HG03025 (cell line): ENCODE results near the gene NPHP3.

Source experiments
- ATAC-seq: cut with Tn5 transposase; IDR thresholded peaks from one replicate; pipeline ENCODE4 v1.9.1; 2021; ENCODE audit warnings: mild to moderate bottlenecking, moderate library complexity; ENCODE audit not compliant: unreplicated experiment, low FRiP score

Gene NPHP3

DNA sequence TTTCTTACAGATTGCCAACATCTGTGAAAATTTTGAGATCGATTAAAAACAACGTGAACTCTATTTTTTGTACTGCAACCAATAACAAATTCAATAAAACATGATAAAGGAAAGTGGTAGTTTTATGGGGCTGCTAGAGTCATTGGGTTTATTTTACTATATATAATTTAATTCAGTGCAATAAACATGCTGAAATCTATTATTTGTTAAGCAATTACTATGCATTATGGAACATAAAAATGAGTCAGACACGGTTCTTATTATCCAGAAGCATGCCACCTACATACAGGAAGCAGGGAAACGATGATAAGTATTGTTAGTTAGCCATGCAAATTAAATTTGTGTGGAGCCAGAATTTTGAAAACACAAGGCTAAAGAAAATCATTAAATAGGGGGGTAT, 27.2 kb downstream of the NPHP3 start:
- no peak for ATAC-seq

- ATAC-seq: no peak
Observed at GRCh38 chr3:132690040-132690439, 32.2 kb downstream of the NPHP3 start.

DNA sequence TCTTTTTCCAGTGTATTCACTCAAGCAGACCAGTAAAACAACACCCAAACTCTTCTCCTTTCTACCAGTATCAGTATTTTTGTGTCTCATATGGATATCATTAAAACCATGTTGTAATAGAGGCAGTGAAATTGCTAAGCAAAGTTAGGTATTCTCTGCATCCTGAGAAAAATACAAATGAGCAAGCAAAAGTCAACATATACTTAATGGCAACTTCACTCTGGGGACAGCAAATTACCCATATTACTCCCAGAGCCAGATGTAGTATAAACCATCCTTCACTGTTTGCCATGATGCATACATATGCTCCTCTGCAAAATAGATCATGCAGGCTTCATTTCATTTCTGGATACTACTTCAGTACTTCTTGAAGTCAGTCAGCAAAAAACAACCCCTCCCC, 40.0 kb downstream of the NPHP3 start:
- no peak for ATAC-seq

GRCh38 chr3:132681421-132681820, 40.8 kb downstream of the NPHP3 start:
- no peak for ATAC-seq

DNA sequence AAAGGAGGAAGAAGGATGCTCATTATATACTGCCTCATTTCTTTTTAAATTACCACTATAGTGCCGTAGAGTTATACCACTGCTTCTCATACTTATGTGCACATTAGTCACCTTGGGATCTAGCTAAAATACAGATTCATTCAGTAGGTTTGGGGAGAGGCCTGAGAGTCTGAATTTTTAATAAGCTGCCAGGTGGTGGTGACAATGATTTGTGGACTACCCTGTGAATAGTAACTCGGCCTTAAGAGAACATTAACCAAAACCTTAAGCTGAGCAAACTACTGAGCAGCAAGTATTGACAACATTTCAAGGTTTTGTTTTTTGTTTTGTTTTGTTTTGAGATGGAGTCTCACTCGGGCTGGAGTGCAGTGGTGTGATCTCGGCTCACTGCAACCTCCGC, 42.3 kb downstream of the NPHP3 start:
- no peak for ATAC-seq

DNA sequence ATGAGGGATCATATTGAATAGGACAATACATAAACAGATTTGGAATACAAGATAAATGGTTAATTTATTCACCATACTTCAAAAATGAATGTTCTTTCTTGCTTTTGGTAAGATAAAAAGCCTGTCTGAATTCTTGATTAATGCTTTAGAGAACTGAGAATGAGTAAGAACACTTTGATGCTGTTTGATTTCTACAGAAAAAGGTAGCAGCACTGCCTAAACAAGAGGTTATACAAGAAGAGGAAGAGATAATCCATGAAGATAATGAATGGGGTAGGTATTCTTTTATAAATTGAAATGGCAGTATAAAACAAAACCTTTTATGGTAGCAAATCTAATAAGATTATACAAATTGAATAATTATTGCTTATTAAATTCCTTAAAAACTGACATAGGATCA, 46.8 kb downstream of the NPHP3 start:
- ATAC-seq: no peak

DNA sequence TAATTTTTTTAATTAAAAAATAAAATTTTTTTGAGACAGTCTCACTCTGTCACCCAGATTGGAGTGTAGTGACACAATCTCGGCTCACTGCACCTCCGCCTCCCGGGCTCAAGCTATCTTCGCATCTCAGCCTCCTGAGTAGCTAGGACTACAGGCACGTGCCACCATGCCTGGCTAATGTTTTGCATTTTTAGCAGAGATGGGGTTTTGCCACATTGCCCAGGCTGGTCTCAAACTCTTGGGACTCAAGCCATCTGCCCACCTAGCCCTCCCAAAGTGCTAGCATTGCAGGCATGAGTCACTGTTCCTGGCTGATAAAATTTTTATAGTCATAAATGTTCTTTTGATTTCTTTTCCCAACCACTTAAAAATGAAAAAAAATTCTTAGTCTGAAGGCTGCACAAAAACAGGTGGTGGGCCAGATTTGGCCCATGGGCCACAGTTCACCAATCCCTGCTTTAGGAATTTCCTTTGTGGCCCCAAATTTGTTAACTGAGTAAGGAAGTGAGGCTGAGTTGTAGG, 52.9 kb downstream of the NPHP3 start:
- no peak for ATAC-seq

DNA sequence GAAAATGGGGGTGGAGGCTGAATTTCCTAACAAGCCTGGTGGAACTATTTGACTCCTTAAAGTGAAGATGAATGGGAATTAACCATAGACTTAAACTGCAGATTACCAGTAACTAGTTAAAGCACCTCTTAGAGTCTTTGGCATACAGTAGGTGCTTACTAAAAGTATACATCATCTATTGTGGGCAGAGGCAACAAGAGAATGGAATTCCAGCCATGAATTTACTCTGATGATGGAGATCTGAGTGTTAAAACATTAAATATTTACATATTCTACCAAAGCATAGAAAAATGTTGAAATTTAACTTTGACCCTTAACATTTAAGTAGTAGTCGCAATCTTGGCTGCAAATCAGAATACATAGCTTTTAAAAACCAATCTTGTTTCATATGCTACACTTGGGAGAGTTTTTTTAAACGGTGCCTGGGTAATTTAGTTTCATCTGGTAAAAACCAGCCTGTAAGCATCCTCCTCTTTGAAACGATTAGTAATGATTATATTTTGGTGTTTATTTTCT, 56.9 kb downstream of the NPHP3 start:
- no peak for ATAC-seq

GRCh38 chr3:132662212-132662611, 60.0 kb downstream of the NPHP3 start:
- ATAC-seq: no peak

DNA sequence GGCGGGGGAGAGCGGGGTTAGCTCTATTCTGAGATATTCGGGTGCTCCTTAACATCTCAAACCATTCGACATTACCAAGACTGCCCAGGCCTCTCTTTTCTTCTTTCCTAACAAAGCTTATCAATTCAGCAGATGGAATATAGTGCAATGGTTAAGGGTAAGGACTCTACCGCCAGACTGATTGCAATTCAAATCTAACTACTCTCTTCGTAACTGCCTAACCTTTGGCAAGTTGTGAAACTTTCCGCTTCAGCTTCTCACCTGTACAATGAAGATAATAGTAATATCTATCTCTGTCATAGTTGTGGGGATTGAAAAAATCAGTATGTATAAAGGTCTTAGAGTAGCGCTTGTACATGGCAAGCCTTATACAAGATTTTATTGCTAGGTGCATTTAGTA, 61.1 kb downstream of the NPHP3 start:
- no peak for ATAC-seq

DNA sequence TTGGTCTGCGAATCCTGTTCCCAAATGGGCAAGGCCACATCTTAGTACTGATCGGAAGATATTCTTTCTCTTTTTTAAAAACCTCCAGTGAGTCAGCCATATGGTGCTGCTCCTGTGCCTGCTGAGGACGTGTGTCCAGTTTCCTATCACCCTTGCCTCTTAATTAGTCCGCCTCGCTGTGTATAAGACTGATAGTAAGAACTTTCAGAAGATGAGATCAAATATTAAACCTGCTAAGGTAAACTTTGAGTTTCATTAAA, 61.5 kb downstream of the NPHP3 start:
- ATAC-seq: peak; percentile 22

- peak; percentile 68 for ATAC-seq
Observed at GRCh38 chr3:132660052-132660810, 62.0 kb downstream of the NPHP3 start, which contains the start of gene UBA5. TSS of gene UBA5 (plus strand) at chr3:132660329. CDS start at chr3:132660538, 209 bp downstream.

- peak; percentile 48 for ATAC-seq
Observed at GRCh38 chr3:132659365-132660051, 62.7 kb downstream of the NPHP3 start, which contains the start of gene ACAD11. TSS of gene ACAD11 (minus strand) at chr3:132659809. CDS start at chr3:132659751, 58 bp downstream.

- no peak for ATAC-seq
Observed at GRCh38 chr3:132659000-132659364, 63.2 kb downstream of the NPHP3 start.

DNA sequence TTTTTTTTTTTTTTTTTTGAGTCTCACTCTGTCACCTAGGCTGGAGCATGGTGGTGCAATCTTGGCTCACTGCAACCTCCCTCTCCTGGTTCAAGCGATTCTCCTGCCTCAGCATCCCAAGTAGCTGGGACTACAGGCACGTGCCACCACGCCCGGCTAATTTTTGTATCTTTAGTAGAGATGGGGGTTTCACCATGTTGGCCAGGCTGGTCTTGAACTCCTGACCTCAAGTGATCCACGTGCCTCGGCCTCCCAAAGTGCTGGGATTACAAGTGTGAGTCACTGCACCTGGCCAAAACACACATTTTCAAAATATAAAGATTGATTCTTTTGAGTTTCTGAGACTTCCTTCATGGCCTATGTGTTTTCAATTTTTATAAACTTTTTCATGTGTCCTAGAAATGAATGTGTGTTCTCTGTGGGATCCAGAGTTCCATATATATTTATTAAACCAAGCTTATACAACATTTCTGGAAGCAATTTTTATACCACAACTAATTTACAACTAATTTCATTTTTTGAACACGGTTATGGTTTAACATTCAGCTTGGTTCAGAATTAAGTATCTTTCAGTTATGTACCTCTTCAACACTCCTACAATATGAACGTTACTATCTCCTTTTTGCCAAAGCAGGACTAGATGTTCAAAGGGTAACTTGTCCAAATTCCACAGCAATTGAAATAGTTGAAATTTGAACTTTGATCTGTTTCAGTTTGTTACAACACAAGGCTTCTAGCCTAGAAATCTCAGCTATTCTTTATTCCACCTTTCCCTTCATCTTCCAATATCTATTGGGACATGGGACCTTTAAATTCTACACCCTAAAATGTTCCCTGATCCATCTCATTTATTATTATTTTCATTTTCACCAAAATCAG, 64.1 kb downstream of the NPHP3 start:
- ATAC-seq: no peak

- ATAC-seq: no peak
Observed at GRCh38 chr3:132655471-132655870, 66.7 kb downstream of the NPHP3 start.

DNA sequence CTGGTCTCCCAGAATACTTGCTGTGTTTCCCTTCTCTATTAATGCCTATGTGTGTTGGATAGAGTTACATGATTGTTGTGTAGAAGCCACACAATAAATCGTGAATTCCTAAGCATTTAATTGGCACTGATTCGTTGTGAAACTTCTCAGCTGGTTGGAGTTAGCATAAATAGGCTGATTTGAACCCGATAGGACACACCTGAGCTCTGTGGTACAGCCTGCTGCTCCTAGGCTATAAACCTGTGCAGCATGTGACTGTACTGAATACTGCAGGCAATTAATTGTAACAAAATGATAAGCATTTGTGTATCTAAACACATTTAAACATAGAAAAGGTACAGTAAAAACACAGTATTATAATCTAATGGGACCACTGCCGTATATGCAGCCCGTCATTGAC, 67.5 kb downstream of the NPHP3 start:
- ATAC-seq: no peak

GRCh38 chr3:132654190-132654589, 68.0 kb downstream of the NPHP3 start:
- no peak for ATAC-seq

GRCh38 chr3:132652640-132653270, 69.5 kb downstream of the NPHP3 start:
- ATAC-seq: no peak

GRCh38 chr3:132650153-132650552, 72.1 kb downstream of the NPHP3 start:
- no peak for ATAC-seq
